Effector memory CD8-positive, alpha-beta T cell (primary cell): Measurements from ENCODE around the gene ZNF850.
A peak's percentile ranks its signal among the peaks of the same experiment; 100 is the strongest.

ENCODE experiments used
- ATAC-seq: fragments of 150-1000 bp; cut with Tn5 transposase; replicated peaks from 2 replicates; pipeline ENCODE4 v1.10.0; 2021; ENCODE audit warnings: mild to moderate bottlenecking, moderate library complexity
- DNase-seq, 3 experiments: peaks; one replicate each; pipeline ENCODE4 v3.0.0; 2021
- H3K27ac Mint-ChIP-seq, 2 donors: one replicate each; pipeline ENCODE4 v1.8.0; 2022; ENCODE audit warnings: mild to moderate bottlenecking in 2 of 2, mixed read lengths in 2 of 2, moderate library complexity in 2 of 2
- H3K27me3 Mint-ChIP-seq, 2 donors: one replicate each; pipeline ENCODE4 v1.8.0; 2022; ENCODE audit warnings: mixed read lengths in 2 of 2
- H3K36me3 Mint-ChIP-seq: one replicate; pipeline ENCODE4 v1.8.0; 2022; ENCODE audit warnings: mild to moderate bottlenecking, moderate library complexity, mixed read lengths; ENCODE audit not compliant: insufficient read depth
- H3K4me1 Mint-ChIP-seq, 2 donors: one replicate each; pipeline ENCODE4 v1.8.0; 2022; ENCODE audit warnings: low read depth in 2 of 2, mixed read lengths in 2 of 2
- H3K4me3 Mint-ChIP-seq, 2 donors: one replicate each; pipeline ENCODE4 v1.8.0; 2022; ENCODE audit warnings: mild to moderate bottlenecking in 2 of 2, mixed read lengths in 2 of 2, moderate library complexity in 2 of 2
- H3K9me3 Mint-ChIP-seq, 2 donors: one replicate each; pipeline ENCODE4 v1.8.0; 2022; ENCODE audit warnings: mixed read lengths in 2 of 2

The ZNF850 gene

DNA sequence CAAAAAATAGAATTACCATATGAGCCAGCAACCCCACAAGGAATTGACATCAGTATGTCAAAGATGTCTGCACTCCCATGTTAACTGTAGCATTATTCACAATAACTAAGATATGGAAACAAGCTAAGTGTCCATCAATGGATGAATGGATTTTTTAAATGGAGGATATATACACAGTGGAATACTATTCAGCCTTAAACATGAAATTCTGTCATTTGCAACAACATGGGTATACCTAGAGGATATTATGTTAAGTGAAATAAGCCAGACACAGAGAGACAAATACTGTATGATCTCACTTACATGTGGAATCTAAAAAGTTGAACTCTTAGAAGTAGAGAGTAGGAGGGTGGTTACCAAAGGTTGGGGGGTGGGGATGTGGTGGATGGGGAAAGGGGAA is 93.2 kb downstream of the ZNF850 start:
- Mint-ChIP-seq H3K9me3 (no peaks in the 10 kb centered on the region), H3K4me3 (no peak overlapping the region), H3K4me1 (no peaks in the 10 kb centered on the region), H3K27me3 (no peaks in the 10 kb centered on the region), H3K27ac (no peak overlapping the region), H3K36me3 (peaks cover 7% of the 10 kb centered on the region)
- DNase-seq (no peak), ATAC-seq (no peak)

DNA sequence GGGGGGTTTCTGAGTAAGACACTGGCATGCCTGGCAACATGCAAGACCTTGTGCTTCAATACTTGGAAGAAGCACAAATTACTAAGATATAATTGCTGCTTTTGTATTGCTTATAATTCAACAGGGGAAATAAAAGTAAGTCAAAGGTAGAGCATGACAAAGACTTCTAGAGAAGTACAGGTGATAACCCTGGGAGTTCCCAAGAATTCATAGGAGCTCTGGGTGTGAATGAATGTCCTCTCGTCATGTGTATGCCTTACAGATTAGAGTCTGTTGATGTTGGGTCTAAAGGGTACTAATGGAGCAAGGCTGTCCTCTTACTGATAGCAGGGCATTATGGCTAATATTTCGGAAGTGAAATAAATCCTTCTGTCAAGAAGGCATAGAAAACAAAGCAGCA is 98.4 kb downstream of the ZNF850 start:
- H3K36me3 Mint-ChIP-seq, result no peaks in the 10 kb centered on the region
- no peaks in the 10 kb centered on the region for H3K9me3 Mint-ChIP-seq

DNA sequence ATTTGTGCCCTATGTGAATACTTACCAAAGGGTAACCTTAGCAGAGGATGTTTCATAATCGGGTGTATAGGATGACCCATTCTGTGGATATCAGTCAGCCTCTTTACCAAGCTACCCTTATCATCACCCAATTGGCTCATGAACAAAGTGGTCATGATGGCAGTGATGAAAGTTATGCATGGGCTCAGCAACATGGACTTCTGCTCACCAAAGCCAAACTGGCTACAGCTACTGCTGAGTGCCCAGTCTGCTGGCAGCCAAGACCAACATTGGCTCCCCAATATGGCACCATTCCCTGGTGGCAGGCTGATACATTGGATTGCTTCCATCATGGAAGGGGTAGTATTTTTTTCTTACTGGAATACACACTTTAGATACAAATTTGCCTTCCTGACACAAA is 100.2 kb downstream of the ZNF850 start:
- Mint-ChIP-seq H3K36me3 (peaks cover 5% of the 10 kb centered on the region), H3K4me1 (peaks cover 13% of the 10 kb centered on the region in 2 donors)
- ATAC-seq, result no peak

More for the DNA sequence above, 98.4 kb downstream of the ZNF850 start:
- Mint-ChIP-seq H3K4me3 (no peak overlapping the region), H3K27ac (no peak overlapping the region), H3K4me1 (peaks cover 1 to 3% of the 10 kb centered on the region in 2 donors), H3K27me3 (no peaks in the 10 kb centered on the region)
- no peak for ATAC-seq
- DNase-seq, result no peak

DNA sequence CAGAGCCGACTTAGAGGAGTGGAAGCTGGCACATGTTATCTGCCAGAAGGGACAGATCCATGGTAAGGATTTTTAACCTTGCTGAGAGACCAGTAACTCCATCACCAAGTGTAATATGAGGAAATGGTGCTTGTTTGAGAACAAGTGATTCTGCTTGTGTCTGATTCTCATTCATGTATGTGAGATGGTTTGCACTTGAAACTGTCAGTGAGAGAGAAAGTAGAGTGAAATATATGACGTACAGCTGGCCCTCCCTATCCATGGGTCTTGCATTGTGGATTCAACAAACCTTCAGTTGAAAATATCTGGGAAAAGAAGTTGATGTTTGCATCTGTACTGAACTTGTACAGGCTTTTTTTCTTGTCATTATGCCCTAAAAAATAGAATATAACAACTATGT is 104.0 kb downstream of the ZNF850 start:
- peaks cover 23% of the 10 kb centered on the region for H3K36me3 Mint-ChIP-seq
- H3K4me3 Mint-ChIP-seq, result peak overlapping the region; percentile 100
- ATAC-seq, result no peak

More for the DNA sequence above, 100.2 kb downstream of the ZNF850 start:
- H3K9me3 Mint-ChIP-seq, result no peaks in the 10 kb centered on the region
- H3K27ac Mint-ChIP-seq, result peak overlapping the region in 1 of 2 donors; percentile 38
- H3K27me3 Mint-ChIP-seq, result no peaks in the 10 kb centered on the region
- DNase-seq, result no peak
- no peak overlapping the region for H3K4me3 Mint-ChIP-seq

DNA sequence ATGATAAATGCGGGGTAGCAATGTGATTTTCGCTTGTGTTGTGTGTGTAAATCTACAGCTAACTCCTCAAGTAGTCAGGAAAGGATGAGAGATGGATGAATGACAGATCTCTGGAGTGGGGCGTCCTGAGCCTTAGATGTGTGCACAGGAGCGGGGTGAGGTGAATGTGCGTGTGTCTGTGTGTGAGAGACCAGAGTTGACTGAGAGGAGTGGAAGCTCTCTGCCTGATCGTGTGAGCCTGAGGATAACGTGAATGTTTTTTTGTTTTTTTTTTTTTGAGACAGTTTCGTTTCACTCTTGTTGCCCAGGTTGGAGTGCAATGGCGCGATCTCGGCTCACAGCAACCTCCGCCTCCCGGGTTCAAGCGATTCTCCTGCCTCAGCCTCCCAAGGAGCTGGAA is 106.8 kb downstream of the ZNF850 start:
- H3K9me3 Mint-ChIP-seq, result peaks cover 0 to 2% of the 10 kb centered on the region in 2 donors
- peak overlapping the region; percentile 100 for H3K4me3 Mint-ChIP-seq
- peaks cover 28 to 38% of the 10 kb centered on the region in 2 donors for H3K4me1 Mint-ChIP-seq
- ATAC-seq (no peak), DNase-seq (no peak)
- peaks cover 30% of the 10 kb centered on the region for H3K36me3 Mint-ChIP-seq
- no peaks in the 10 kb centered on the region for H3K27me3 Mint-ChIP-seq
- H3K27ac Mint-ChIP-seq, result peak overlapping the region; percentile 99 to 100

More for the DNA sequence above, 104.0 kb downstream of the ZNF850 start:
- Mint-ChIP-seq H3K4me1 (peaks cover 28 to 36% of the 10 kb centered on the region in 2 donors), H3K9me3 (peaks cover 0 to 2% of the 10 kb centered on the region in 2 donors), H3K27me3 (no peaks in the 10 kb centered on the region), H3K27ac (no peak overlapping the region)
- DNase-seq, result no peak
